GM19193 (cell line): ENCODE results near the gene LRRN3.

Experiments used
- POLR2A ChIP-seq: IDR thresholded peaks from 4 replicates; pipeline ENCODE4 v1.6.1; 2011; ENCODE audit not compliant: insufficient read depth, insufficient read length; ENCODE audit errors: extremely low read depth

The LRRN3 gene

GRCh38 chr7:111164442-111164841 is 73.5 kb downstream of the LRRN3 start:
- TF ChIP-seq POLR2A: no peak

- TF ChIP-seq POLR2A: no peak
Observed at GRCh38 chr7:111168182-111168581, 77.3 kb downstream of the LRRN3 start.

GRCh38 chr7:111172564-111173257 is 81.8 kb downstream of the LRRN3 start:
- TF ChIP-seq POLR2A: no peak

- TF ChIP-seq POLR2A: no peak
Observed at GRCh38 chr7:111173528-111173927, 82.6 kb downstream of the LRRN3 start.

GRCh38 chr7:111173990-111174389 is 83.1 kb downstream of the LRRN3 start:
- no peak for TF ChIP-seq POLR2A

- no peak for TF ChIP-seq POLR2A
Observed at GRCh38 chr7:111174510-111174909, 83.6 kb downstream of the LRRN3 start.
